Measurements from ENCODE around the gene EFNA5. TPM values are rescaled to one million over a fixed set of nuclear protein-coding genes. Genes with fewer than 3 reads are reported as not detected.

EFNA5 gene
- total RNA-seq, 5 donors from 2014 or later (not counting 1 experiment from before 2014, with no cell fraction given) = 0.06 to 2.6 (median 0.21) TPM; not detected in 1

DNA sequence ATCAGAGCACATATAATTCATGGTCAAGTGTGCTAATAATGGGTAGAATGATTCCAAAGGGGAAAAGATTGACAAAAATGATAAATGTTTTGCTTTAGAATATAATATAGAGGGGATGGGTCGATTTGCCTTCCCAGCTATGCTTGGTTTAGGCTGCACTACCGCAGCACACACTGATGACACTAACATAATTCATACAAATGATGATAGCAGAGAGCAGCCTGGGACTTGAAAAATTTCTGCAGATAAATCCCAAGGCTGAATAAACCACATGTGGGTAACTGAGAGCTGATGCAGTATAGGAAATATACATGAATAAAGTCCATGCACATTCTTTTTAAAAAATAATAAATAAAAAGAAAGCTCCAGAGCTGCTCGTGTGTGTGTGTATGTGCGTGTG lies 54.5 kb downstream of the EFNA5 start:
- no peak overlapping the region for H3K4me3 Mint-ChIP-seq
- Histone ChIP-seq H3K36me3 (ENCODE audit: control insufficient read depth in 2 of 2, extremely low read depth in 1 of 2, insufficient read depth in 1 of 2, low read length in 1 of 2) (no peaks in the 10 kb centered on the region), H3K4me3 (ENCODE audit: control insufficient read depth in 1 of 2, extremely low read depth in 1 of 2, low read length in 1 of 2) (no peak overlapping the region), H3K27me3 (replicated peaks in 1 of 2; ENCODE audit: control insufficient read depth in 2 of 2, extremely low read depth in 1 of 2, insufficient read depth in 2 of 2, low read length in 1 of 2) (no peaks in the 10 kb centered on the region), H3K27ac (ENCODE audit: low read length) (no peak overlapping the region), H3K4me1 (ENCODE audit: control insufficient read depth in 1 of 2, extremely low read depth in 1 of 2, insufficient read depth in 2 of 2, low read length in 2 of 2) (no peaks in the 10 kb centered on the region), H3K9me3 (no peaks in the 10 kb centered on the region)
- no peak overlapping the region for H3K27ac Mint-ChIP-seq
- peaks cover 4 to 16% of the 10 kb centered on the region in 2 donors for H3K27me3 Mint-ChIP-seq
- H3K9me3 Mint-ChIP-seq = no peaks in the 10 kb centered on the region
- ChIA-PET CTCF (no interaction called here), POLR2A (no interaction called here)
- no peak for DNase-seq
- H3K36me3 Mint-ChIP-seq = no peaks in the 10 kb centered on the region
- no peak for ATAC-seq (replicated peaks in 1 of 4)
- no peaks in the 10 kb centered on the region for H3K4me1 Mint-ChIP-seq
- WGBS (ENCODE audit: insufficient coverage) = no CpG with 5 or more reads among the region's 4 CpGs

DNA sequence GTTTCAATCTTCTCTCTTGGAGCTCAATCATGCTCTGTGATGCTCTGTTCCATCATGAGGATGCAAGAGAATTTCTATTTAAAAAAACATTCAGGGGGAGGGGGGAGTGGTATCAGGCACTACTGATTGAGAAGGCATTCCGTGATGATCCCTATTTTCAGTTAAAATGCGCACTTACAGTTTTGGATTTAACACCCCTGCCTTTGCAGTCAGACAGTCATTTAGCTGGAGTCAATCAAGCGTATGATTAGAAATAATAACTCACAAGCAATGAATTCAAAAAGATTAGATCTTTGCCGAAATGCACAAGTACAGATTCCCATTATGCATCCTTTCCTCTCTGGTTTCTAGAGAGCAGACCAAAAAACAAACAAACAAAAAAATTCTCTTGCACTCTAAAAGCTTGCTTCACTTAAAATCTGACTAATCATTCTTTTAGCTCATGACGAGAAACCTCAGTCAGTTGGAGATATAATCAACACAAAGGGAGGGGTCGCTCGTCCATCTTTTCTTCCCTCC lies 55.4 kb downstream of the EFNA5 start:
- Mint-ChIP-seq H3K4me3 (no peak overlapping the region), H3K9me3 (no peaks in the 10 kb centered on the region), H3K4me1 (no peaks in the 10 kb centered on the region), H3K27me3 (peaks cover 4 to 20% of the 10 kb centered on the region in 2 donors), H3K36me3 (no peaks in the 10 kb centered on the region), H3K27ac (no peak overlapping the region)
- Histone ChIP-seq H3K4me1 (ENCODE audit: control insufficient read depth in 1 of 2, extremely low read depth in 1 of 2, insufficient read depth in 2 of 2, low read length in 2 of 2) (no peaks in the 10 kb centered on the region), H3K4me3 (ENCODE audit: control insufficient read depth in 1 of 2, extremely low read depth in 1 of 2, low read length in 1 of 2) (no peak overlapping the region), H3K9me3 (no peaks in the 10 kb centered on the region), H3K27me3 (replicated peaks in 1 of 2; ENCODE audit: control insufficient read depth in 2 of 2, extremely low read depth in 1 of 2, insufficient read depth in 2 of 2, low read length in 1 of 2) (no peaks in the 10 kb centered on the region), H3K36me3 (ENCODE audit: control insufficient read depth in 2 of 2, extremely low read depth in 1 of 2, insufficient read depth in 1 of 2, low read length in 1 of 2) (no peaks in the 10 kb centered on the region), H3K27ac (ENCODE audit: low read length) (no peak overlapping the region)
- ATAC-seq (replicated peaks in 1 of 4) (no peak), DNase-seq (no peak)
- POLR2A ChIA-PET = no interaction called here
- CTCF ChIA-PET = no interaction called here
- 90% methylated on average over 2 of the region's 7 CpGs for WGBS (ENCODE audit: insufficient coverage)

DNA sequence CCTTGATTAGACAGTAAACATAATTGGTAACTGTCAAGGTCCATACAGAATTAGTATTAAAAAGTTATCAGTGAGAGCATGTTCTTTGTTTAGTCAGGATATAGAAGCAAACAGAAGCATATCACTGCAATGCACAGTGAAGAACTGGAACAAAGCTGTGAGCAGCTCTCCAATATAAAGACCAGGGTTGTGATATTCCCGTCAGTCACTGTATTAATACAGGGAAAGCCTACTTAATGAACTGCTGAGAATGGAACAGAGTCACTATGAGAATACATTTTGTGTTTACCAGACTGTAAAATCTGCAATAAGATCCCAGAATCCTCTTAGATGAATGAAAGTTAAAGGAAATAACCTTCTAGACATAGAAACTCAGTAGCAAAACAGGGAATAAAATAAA lies 58.2 kb downstream of the EFNA5 start:
- H3K27me3 Mint-ChIP-seq = peaks cover 4 to 13% of the 10 kb centered on the region in 2 donors
- no CpG with 5 or more reads among the region's 1 CpG for WGBS (ENCODE audit: insufficient coverage)
- POLR2A ChIA-PET = no interaction called here

DNA sequence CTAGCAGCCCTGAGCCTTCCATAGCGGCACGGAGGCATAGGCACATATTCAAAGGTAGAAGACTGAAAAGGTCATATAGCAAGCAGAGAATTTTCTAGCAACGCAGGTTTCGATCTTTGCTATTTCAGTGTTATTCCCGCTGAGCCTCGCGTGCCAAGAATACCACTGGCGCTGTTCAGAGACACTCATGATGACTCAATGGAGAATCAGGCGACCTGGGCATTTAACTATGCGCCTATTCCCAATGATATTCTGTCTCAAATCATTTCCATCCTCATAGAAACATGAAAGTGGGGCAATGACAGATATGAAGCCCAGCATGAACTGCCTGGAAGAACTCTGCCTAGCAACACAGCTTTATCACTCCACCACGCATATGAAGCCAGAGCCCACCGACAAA lies 59.9 kb downstream of the EFNA5 start:
- POLR2A ChIA-PET = no interaction called here
- ATAC-seq (replicated peaks in 1 of 4) = no peak
- no peak overlapping the region for H3K27ac ChIP-seq (ENCODE audit: low read length)

More for the DNA sequence above, 58.2 kb downstream of the EFNA5 start:
- H3K9me3 ChIP-seq = no peaks in the 10 kb centered on the region
- Mint-ChIP-seq H3K9me3 (no peaks in the 10 kb centered on the region), H3K36me3 (no peaks in the 10 kb centered on the region), H3K27ac (no peak overlapping the region), H3K4me3 (no peak overlapping the region), H3K4me1 (no peaks in the 10 kb centered on the region)
- H3K4me1 ChIP-seq (ENCODE audit: control insufficient read depth in 1 of 2, extremely low read depth in 1 of 2, insufficient read depth in 2 of 2, low read length in 2 of 2) = no peaks in the 10 kb centered on the region
- no peaks in the 10 kb centered on the region for H3K27me3 ChIP-seq (replicated peaks in 1 of 2; ENCODE audit: control insufficient read depth in 2 of 2, extremely low read depth in 1 of 2, insufficient read depth in 2 of 2, low read length in 1 of 2)
- DNase-seq (no peak), ATAC-seq (replicated peaks in 1 of 4) (no peak)
- H3K4me3 ChIP-seq (ENCODE audit: control insufficient read depth in 1 of 2, extremely low read depth in 1 of 2, low read length in 1 of 2) = no peak overlapping the region
- H3K27ac ChIP-seq (ENCODE audit: low read length) = no peak overlapping the region
- no peaks in the 10 kb centered on the region for H3K36me3 ChIP-seq (ENCODE audit: control insufficient read depth in 2 of 2, extremely low read depth in 1 of 2, insufficient read depth in 1 of 2, low read length in 1 of 2)
- CTCF ChIA-PET = no interaction called here

DNA sequence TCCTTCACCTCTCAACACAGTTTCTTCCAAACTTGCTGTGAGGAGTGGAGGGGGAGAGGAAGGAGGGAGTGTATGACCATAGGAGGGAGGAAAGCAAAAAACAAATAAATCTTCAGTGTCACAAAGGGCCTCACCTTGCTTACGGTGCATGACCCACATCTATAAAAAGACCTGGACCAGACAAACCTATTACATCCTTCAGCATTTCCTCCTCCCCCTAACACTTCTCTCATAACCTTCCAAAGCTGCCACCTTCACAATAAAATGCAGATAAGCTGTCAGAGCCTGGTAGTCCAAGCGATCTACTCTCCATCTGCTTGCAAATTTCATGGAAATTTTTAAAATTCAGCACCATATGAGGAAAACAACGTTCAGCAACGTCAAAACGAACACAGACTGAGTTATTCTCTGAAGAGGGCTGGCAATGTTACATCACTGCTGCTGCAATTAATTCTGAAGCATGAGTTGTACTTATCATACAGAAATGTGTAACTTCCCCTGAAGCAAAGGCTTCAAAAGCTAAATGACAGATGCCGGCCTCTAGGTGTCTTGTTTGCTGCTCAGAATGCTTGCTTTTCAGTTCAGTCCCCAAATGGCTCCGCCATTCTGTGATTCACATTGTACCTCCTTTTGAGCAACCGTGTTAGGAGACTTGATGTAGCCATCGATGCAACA lies 62.9 kb downstream of the EFNA5 start:
- ATAC-seq (replicated peaks in 1 of 4) (no peak), DNase-seq (no peak)
- peaks cover 0 to 9% of the 10 kb centered on the region in 2 experiments for H3K4me1 ChIP-seq (ENCODE audit: control insufficient read depth in 1 of 2, extremely low read depth in 1 of 2, insufficient read depth in 2 of 2, low read length in 2 of 2)
- Mint-ChIP-seq H3K27ac (no peak overlapping the region), H3K4me1 (no peaks in the 10 kb centered on the region), H3K9me3 (no peaks in the 10 kb centered on the region), H3K4me3 (no peak overlapping the region), H3K36me3 (no peaks in the 10 kb centered on the region), H3K27me3 (peaks cover 4 to 21% of the 10 kb centered on the region in 2 donors)
- no peaks in the 10 kb centered on the region for H3K27me3 ChIP-seq (replicated peaks in 1 of 2; ENCODE audit: control insufficient read depth in 2 of 2, extremely low read depth in 1 of 2, insufficient read depth in 2 of 2, low read length in 1 of 2)
- no peaks in the 10 kb centered on the region for H3K36me3 ChIP-seq (ENCODE audit: control insufficient read depth in 2 of 2, extremely low read depth in 1 of 2, insufficient read depth in 1 of 2, low read length in 1 of 2)
- 82% methylated on average over 9 of the region's 9 CpGs for WGBS (ENCODE audit: insufficient coverage)
- POLR2A ChIA-PET = no interaction called here
- CTCF ChIA-PET = no interaction called here
- H3K4me3 ChIP-seq (ENCODE audit: control insufficient read depth in 1 of 2, extremely low read depth in 1 of 2, low read length in 1 of 2) = no peak overlapping the region
- H3K27ac ChIP-seq (ENCODE audit: low read length) = no peak overlapping the region
- no peaks in the 10 kb centered on the region for H3K9me3 ChIP-seq

More for the DNA sequence above, 59.9 kb downstream of the EFNA5 start:
- H3K4me1 Mint-ChIP-seq = no peaks in the 10 kb centered on the region
- no peaks in the 10 kb centered on the region for H3K36me3 ChIP-seq (ENCODE audit: control insufficient read depth in 2 of 2, extremely low read depth in 1 of 2, insufficient read depth in 1 of 2, low read length in 1 of 2)
- no peak overlapping the region for H3K4me3 Mint-ChIP-seq
- no peaks in the 10 kb centered on the region for H3K36me3 Mint-ChIP-seq
- no peak overlapping the region for H3K4me3 ChIP-seq (ENCODE audit: control insufficient read depth in 1 of 2, extremely low read depth in 1 of 2, low read length in 1 of 2)
- H3K4me1 ChIP-seq (ENCODE audit: control insufficient read depth in 1 of 2, extremely low read depth in 1 of 2, insufficient read depth in 2 of 2, low read length in 2 of 2) = no peaks in the 10 kb centered on the region
- H3K27me3 Mint-ChIP-seq = peaks cover 6 to 17% of the 10 kb centered on the region in 2 donors
- H3K27ac Mint-ChIP-seq = no peak overlapping the region
- H3K27me3 ChIP-seq (replicated peaks in 1 of 2; ENCODE audit: control insufficient read depth in 2 of 2, extremely low read depth in 1 of 2, insufficient read depth in 2 of 2, low read length in 1 of 2) = no peaks in the 10 kb centered on the region
- no peaks in the 10 kb centered on the region for H3K9me3 ChIP-seq
- 84% methylated on average over 6 of the region's 12 CpGs for WGBS (ENCODE audit: insufficient coverage)
- no peaks in the 10 kb centered on the region for H3K9me3 Mint-ChIP-seq
- DNase-seq = no peak
- CTCF ChIA-PET = no interaction called here

DNA sequence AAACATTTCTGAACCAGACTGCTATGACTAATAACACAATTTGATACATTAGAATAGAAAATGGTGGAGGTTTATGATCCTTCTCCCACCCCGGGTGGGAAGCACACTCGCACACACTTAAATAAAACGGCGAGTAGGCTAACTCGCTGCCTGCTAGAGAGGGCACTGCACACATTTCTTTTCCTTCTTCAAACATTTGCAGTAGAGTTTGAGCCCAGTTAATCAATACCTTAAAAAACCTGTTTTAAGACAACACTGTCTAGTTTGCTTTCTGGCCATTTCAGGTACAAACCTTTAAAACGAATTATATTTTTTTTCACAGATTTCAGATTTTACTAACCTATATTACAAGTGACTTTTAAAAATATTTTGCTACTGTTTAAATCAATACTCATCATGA lies 63.5 kb downstream of the EFNA5 start:
- H3K4me1 Mint-ChIP-seq = no peaks in the 10 kb centered on the region
- H3K4me3 ChIP-seq (ENCODE audit: control insufficient read depth in 1 of 2, extremely low read depth in 1 of 2, low read length in 1 of 2) = no peak overlapping the region
- peaks cover 8 to 25% of the 10 kb centered on the region in 2 donors for H3K27me3 Mint-ChIP-seq
- ChIA-PET POLR2A (no interaction called here), CTCF (no interaction called here)
- H3K9me3 ChIP-seq = no peaks in the 10 kb centered on the region
- ATAC-seq (replicated peaks in 1 of 4) (no peak), DNase-seq (no peak)
- 94% methylated on average over 3 of the region's 6 CpGs for WGBS (ENCODE audit: insufficient coverage)
- no peaks in the 10 kb centered on the region for H3K36me3 ChIP-seq (ENCODE audit: control insufficient read depth in 2 of 2, extremely low read depth in 1 of 2, insufficient read depth in 1 of 2, low read length in 1 of 2)
- no peaks in the 10 kb centered on the region for H3K36me3 Mint-ChIP-seq
- H3K4me1 ChIP-seq (ENCODE audit: control insufficient read depth in 1 of 2, extremely low read depth in 1 of 2, insufficient read depth in 2 of 2, low read length in 2 of 2) = peaks cover 0 to 9% of the 10 kb centered on the region in 2 experiments
- H3K9me3 Mint-ChIP-seq = no peaks in the 10 kb centered on the region
- H3K27ac ChIP-seq (ENCODE audit: low read length) = no peak overlapping the region
- no peak overlapping the region for H3K27ac Mint-ChIP-seq
- no peaks in the 10 kb centered on the region for H3K27me3 ChIP-seq (replicated peaks in 1 of 2; ENCODE audit: control insufficient read depth in 2 of 2, extremely low read depth in 1 of 2, insufficient read depth in 2 of 2, low read length in 1 of 2)
- no peak overlapping the region for H3K4me3 Mint-ChIP-seq
